ENCODE results near the gene TRIP13. TPM values are rescaled to one million over a fixed set of nuclear protein-coding genes. Genes with fewer than 3 reads are reported as not detected.
A peak's percentile ranks its signal among the peaks of the same experiment; 100 is the strongest.

TRIP13 gene
- total RNA-seq, 6 experiments from 2014 or later: 16.5 to 40.4 (median 35.8) TPM

DNA sequence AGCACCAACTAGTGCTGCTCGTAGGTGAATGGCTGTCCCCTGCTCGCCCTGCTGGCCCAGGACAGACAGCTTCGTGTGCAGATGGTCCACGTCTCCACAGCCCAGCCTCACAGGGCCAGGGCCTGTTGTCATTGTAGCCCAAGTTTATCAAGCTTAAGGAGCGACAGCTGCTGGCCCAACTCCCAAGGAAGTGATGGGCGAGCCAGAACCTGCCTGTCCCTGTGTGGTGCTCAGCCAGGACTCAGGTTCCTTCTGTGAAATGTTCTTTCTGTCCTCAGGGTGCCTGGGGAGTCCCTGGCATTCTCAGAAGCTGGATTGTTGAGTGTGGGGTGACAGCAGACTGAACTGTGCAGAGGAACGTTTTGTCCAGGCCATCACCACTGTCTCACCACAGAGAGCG, 16.4 kb downstream of the TRIP13 start:
- peaks cover 5% of the 10 kb centered on the region; the same call in 1 of the 2 replicates for H3K9me3 Mint-ChIP-seq
- H3K4me1 Mint-ChIP-seq (ENCODE audit: low read depth): peaks cover 20% of the 10 kb centered on the region
- H3K4me3 Mint-ChIP-seq: no peak overlapping the region
- H3K36me3 Mint-ChIP-seq (ENCODE audit: low read depth): peaks cover 37% of the 10 kb centered on the region
- no peak overlapping the region for H3K27ac Mint-ChIP-seq
- DNase-seq: no peak
- TF ChIP-seq, protein P1, sequence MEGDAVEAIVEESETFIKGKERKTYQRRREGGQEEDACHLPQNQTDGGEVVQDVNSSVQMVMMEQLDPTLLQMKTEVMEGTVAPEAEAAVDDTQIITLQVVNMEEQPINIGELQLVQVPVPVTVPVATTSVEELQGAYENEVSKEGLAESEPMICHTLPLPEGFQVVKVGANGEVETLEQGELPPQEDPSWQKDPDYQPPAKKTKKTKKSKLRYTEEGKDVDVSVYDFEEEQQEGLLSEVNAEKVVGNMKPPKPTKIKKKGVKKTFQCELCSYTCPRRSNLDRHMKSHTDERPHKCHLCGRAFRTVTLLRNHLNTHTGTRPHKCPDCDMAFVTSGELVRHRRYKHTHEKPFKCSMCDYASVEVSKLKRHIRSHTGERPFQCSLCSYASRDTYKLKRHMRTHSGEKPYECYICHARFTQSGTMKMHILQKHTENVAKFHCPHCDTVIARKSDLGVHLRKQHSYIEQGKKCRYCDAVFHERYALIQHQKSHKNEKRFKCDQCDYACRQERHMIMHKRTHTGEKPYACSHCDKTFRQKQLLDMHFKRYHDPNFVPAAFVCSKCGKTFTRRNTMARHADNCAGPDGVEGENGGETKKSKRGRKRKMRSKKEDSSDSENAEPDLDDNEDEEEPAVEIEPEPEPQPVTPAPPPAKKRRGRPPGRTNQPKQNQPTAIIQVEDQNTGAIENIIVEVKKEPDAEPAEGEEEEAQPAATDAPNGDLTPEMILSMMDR (IDR thresholded peaks at IDR 0.05): no peak
- H3K27me3 Mint-ChIP-seq (ENCODE audit: insufficient read depth): peaks cover 4% of the 10 kb centered on the region

DNA sequence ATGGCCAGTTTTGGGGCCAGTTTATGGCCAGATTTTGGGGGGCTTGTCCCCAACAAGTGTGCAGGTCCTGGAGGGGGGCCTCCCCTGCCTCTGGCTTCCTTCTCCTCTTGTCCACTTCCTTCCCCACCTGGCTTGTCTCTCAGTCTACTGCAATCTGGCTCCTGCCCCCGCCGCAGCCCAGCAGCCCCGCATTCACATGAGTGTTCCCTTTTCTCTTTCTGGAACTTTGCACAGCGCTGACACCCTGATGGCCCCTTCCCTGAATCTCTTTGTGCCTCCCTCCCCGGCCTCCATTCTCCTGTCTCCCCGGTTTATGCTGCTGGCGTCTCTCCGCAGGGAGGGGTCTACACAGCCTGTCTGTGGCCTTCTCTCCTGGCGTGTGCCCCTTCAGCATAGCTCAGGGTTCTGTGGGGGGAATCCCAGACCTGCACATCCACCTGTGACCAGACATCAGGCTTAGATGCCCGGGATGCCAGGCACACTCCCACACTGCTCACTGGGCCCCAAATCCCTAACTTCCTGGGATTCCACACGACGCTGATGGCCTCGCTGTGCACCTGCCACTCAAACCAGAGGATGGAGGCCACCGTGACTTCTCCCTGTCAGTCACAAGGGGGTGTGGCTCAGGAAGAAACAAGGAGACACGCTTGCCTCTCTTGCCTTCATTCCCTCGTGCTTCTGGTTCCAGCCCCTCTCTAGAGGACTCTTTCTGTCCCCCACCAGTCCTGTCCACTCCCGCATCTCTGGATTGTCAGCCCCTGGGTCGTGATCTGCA, 17.5 kb downstream of the TRIP13 start:
- Mint-ChIP-seq H3K27me3 (ENCODE audit: insufficient read depth) (peaks cover 4% of the 10 kb centered on the region), H3K4me1 (ENCODE audit: low read depth) (peaks cover 20% of the 10 kb centered on the region), H3K9me3 (peaks cover 5% of the 10 kb centered on the region; the same call in 1 of the 2 replicates), H3K36me3 (ENCODE audit: low read depth) (peaks cover 42% of the 10 kb centered on the region), H3K4me3 (no peak overlapping the region), H3K27ac (peak overlapping the region; percentile 100)
- TF ChIP-seq, protein P1 (IDR thresholded peaks at IDR 0.05): no peak
- DNase-seq: no peak

DNA sequence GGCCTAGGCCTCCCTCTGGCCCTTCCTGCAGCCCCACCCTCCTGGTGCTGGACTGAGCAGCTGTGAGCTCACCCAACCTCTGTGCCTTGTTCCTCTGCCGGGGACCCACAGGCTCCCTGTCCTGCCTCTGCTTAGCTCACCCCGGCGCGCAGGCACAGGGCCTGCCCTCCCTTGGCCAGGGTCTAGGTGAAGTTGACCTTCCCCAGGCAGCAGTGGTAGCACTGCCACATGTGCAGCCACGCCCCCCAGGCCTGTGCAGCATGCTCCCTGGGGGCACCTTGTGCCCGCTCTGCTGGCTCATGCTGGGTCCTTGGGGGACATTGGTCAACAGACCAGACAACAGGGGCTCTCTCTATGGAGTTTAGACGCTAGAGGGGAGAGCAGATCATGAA, 18.1 kb downstream of the TRIP13 start:
- Mint-ChIP-seq H3K9me3 (peaks cover 5% of the 10 kb centered on the region; the same call in 1 of the 2 replicates), H3K4me3 (no peak overlapping the region), H3K27ac (peak overlapping the region; percentile 100), H3K27me3 (ENCODE audit: insufficient read depth) (peaks cover 4% of the 10 kb centered on the region; the same call in 1 of the 2 replicates), H3K36me3 (ENCODE audit: low read depth) (peaks cover 42% of the 10 kb centered on the region), H3K4me1 (ENCODE audit: low read depth) (peaks cover 20% of the 10 kb centered on the region)
- TF ChIP-seq, protein P1 (IDR thresholded peaks at IDR 0.05): no peak
- no peak for DNase-seq

DNA sequence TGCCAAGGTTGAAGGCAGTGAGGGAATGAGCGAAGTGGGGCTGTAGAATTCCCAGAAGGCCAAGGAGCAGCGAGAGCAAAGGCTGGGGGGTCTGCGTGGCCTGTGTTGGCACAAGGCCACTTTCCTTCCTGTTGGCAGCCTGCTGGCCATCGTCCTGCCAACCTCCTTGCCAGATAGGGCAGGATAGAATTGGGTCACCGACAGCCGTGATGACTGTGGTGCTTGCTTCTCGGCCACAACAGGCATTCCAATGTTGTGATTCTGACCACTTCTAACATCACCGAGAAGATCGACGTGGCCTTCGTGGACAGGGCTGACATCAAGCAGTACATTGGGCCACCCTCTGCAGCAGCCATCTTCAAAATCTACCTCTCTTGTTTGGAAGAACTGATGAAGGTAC, 18.9 kb downstream of the TRIP13 start:
- DNase-seq: peak; percentile 88
- peaks cover 4% of the 10 kb centered on the region; the same call in 1 of the 2 replicates for H3K27me3 Mint-ChIP-seq (ENCODE audit: insufficient read depth)
- peak overlapping the region; percentile 100 for H3K27ac Mint-ChIP-seq
- peaks cover 42% of the 10 kb centered on the region for H3K36me3 Mint-ChIP-seq (ENCODE audit: low read depth)
- H3K9me3 Mint-ChIP-seq: peaks cover 5% of the 10 kb centered on the region; the same call in 1 of the 2 replicates
- H3K4me3 Mint-ChIP-seq: peak overlapping the region; percentile 9; the same call in 1 of the 2 replicates
- peaks cover 20% of the 10 kb centered on the region for H3K4me1 Mint-ChIP-seq (ENCODE audit: low read depth)
- TF ChIP-seq, protein P1 (IDR thresholded peaks at IDR 0.05): no peak

DNA sequence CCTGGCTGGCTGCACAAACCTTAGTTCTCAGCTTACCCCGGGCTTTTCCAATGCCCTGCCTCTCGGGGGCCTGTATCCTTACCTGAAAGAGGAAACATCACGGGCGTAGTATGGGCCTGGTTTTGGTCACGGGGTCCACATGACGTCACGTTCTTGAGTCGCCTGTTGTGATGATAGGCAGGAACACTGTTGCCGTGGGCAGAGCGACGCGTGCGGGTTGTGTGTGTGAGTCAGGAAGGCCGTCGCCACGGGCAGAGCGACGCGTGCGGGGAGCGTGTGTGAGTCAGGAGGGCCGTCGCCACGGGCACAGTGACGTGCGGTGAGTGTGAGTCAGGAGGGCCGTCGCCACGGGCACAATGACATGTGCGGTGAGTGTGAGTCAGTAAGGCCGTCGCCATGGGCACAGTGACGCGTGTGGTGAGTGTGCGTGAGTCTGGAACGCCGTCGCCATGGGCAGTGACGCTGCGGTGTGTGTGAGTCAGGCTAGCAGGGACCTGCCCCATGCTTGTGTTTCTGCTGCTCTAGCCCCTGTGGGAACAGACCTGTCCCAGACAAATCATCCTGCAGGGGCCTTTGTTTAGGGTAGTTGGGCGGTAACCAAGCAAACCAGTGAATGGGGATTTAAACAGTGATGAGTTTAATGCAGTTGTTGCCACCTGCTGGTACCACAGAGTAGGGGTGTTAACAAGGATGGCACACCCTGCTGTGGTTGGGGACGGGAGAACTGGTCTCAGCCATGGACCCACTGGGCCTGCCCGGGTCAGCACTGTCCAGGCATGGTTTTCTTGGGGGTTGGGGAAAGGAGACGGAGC, 19.8 kb downstream of the TRIP13 start:
- DNase-seq: peak; percentile 95
- Mint-ChIP-seq H3K27me3 (ENCODE audit: insufficient read depth) (peaks cover 4% of the 10 kb centered on the region; the same call in 1 of the 2 replicates), H3K27ac (peak overlapping the region; percentile 100), H3K4me1 (ENCODE audit: low read depth) (peaks cover 20% of the 10 kb centered on the region), H3K36me3 (ENCODE audit: low read depth) (peaks cover 47% of the 10 kb centered on the region), H3K4me3 (peak overlapping the region; percentile 69), H3K9me3 (peaks cover 5% of the 10 kb centered on the region; the same call in 1 of the 2 replicates)
- TF ChIP-seq, protein P1 (IDR thresholded peaks at IDR 0.05): peak; percentile 69
